ENCODE data around the gene FXR2. TPM values are rescaled to one million over a fixed set of nuclear protein-coding genes. Genes with fewer than 3 reads are reported as not detected.

Gene FXR2
- total RNA-seq, 4 donors from 2014 or later = 12.2 to 35.0 (median 25.1) TPM

DNA sequence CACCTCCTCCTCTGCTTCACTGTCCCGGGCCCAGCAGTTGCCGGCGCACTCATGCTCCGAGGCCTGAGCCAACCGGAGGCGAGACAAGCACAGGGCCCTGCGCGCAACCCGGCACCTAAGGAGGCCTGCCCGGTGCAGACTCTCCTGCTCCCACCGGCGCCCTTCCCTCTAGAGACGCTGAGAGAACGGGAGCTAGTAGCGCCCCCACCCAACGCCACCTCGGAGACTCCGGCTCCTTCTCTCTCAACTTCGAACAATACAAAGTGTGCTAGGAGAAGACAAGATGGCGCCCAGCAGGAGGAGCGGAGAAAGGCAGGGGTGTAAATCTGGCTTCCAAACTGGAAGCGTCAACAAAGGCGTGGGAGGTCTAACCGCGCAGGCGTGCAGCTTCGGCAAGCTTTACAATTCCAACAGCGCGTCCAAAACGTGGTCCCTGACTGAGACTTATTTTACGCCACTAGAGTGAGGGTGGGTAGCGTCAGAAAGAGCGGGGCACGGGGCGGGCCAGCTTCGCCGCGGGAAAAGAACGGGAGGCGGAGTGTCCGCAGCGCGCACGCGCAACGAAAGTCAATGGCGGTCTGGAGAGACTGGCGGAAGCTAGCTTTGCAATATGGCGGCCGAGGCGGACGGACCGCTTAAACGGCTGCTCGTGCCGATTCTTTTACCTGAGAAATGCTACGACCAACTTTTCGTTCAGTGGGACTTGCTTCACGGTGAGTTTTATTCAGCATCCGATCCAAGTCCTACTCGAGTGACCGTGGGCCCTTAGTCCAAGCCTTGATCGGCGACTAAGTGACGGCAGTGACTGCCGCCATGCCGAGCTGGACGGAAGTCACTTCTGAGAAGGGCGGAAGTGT is 31.2 kb downstream of the FXR2 start, which contains the start of gene MPDU1:
MPDU1 (plus strand) TSS at position 600 of the 857 bp plus-strand sequence; CDS start at position 611, 11 bp downstream.
- TF ChIP-seq CTCF (IDR thresholded peaks at IDR 0.05; ENCODE audit: low read depth) = no peak

DNA sequence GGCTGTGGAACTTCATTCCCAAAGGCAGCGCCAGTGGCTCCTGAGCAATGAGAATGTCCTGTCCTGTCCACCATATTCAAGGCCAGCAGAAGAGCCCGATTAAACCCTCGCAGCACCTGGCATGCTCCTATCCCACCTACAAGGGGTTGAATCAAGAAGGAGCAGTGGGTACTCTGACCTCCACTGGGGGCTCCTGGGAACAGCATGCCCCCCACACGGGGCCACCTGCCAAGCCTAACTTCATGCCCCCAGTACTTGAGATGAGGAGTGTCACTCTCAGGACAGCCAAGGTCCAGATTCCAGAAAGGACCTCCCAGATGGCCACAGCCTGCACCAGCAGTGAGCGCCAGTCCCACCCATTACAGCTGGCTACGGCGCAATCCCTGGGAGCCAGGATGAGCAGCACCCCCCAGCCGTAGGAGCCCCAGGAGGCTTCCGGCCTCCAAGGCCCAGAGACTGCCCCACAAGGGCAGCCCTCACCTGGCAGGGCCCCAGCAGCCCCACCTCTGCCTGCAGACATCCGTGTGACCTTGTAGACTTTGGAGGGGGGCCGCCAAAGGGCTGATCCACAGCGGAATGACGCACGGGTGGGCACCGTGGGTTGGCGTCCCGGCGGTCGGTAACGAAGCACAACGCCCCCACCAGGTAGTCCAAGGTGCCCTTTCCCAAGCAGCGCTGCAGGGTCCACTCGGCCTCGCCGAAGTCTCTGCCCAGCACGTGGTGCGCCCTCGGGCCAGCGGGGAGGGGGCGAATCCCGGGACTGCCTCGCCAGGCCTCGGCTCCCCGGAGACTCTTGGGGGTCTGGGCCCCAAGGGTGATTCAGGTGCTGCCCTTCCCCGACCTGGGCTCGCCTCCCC is 32.1 kb downstream of the FXR2 start:
- TF ChIP-seq CTCF (IDR thresholded peaks at IDR 0.05; ENCODE audit: low read depth) = no peak

DNA sequence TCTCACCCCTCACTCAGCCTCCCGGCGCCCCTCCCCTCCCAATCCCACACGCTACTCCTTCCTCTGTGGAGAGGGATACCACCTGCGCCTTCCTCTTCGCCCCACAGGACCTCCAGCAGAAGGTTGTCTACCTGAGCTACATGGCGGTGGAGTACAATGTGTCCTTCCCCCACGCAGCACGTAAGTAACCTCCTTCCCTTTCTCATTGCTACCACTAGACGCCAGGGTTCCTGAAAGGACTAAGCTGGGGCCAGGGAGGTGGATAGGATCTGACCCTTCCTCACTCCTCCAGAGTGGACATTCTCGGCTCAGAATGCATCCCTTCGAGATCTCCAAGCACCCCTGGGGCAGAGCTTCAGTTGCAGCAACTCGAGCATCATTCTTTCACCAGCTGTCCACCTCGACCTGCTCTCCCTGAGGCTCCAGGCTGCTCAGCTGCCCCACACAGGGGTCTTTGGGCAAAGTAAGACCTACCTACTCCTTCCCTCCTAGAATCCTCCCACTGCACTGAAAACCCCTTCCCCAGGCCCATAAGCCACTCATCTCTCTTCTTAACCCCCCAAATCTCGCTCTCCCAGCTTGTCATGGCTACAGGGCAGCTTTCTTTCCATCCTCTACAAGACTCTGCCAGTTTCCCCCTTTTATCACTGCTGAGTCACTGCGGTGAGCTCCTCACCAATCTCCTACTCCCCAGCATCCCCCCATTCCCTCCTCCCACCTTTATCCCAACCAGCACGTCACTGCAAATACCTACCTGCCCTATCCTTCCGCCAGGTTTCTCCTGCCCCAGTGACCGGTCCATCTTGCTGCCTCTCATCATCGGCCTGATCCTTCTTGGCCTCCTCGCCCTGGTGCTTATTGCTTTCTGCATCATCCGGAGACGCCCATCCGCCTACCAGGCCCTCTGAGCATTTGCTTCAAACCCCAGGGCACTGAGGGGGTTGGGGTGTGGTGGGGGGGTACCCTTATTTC is 33.8 kb downstream of the FXR2 start:
- no peak for TF ChIP-seq CTCF (IDR thresholded peaks at IDR 0.05; ENCODE audit: low read depth)

- no peak for TF ChIP-seq CTCF (IDR thresholded peaks at IDR 0.05; ENCODE audit: low read depth)
Observed at GRCh38 chr17:7579834-7580603, 34.7 kb downstream of the FXR2 start.

- TF ChIP-seq CTCF (IDR thresholded peaks at IDR 0.05; ENCODE audit: low read depth) = no peak
Observed at GRCh38 chr17:7579001-7579833, 35.5 kb downstream of the FXR2 start, which contains the start of gene CD68. Gene CD68, plus strand, starts transcription at chr17:7579638. Its CDS starts 40 bp downstream, at chr17:7579678.
